ENCODE data around the gene TERB2.

DNA sequence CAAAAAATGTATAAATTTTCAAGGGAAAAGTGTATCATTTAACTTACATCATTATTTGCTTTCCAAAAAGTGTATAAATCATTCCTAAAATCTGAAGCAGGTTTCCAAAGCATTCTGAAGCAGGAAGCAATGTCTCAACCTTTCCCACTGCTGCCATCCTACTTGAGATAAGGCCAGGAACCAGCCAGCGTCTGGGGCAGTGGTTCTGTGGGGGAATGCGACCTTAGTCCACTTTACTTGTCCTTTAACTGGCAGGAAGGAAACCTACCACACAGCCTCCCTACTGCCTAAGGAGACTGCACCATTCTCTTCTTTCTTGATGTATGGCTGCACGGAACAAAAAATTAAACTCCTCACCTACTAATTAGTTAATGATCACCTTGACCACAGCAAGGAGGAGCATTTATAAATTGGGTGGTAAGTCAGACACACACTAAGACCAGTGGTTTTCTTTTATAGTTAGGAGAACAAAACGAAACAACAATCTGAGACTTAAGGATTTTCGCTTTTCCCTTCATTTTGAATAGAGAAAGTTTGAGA, 70.2 kb downstream of the TERB2 start:
- TF ChIP-seq, protein P1, sequence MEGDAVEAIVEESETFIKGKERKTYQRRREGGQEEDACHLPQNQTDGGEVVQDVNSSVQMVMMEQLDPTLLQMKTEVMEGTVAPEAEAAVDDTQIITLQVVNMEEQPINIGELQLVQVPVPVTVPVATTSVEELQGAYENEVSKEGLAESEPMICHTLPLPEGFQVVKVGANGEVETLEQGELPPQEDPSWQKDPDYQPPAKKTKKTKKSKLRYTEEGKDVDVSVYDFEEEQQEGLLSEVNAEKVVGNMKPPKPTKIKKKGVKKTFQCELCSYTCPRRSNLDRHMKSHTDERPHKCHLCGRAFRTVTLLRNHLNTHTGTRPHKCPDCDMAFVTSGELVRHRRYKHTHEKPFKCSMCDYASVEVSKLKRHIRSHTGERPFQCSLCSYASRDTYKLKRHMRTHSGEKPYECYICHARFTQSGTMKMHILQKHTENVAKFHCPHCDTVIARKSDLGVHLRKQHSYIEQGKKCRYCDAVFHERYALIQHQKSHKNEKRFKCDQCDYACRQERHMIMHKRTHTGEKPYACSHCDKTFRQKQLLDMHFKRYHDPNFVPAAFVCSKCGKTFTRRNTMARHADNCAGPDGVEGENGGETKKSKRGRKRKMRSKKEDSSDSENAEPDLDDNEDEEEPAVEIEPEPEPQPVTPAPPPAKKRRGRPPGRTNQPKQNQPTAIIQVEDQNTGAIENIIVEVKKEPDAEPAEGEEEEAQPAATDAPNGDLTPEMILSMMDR (conservative IDR thresholded peaks at IDR 0.05 in 1 of 2, IDR thresholded peaks at IDR 0.05 in 1 of 2; ENCODE audit: low read depth in 1 of 2, low read length in 2 of 2) = no peak
- no peak for TF ChIP-seq EZH2 (IDR thresholded peaks at IDR 0.05; ENCODE audit: low read length, missing control alignments)

Measured in fibroblast of lung (primary cell).